GM12878 (cell line): ENCODE data around the gene TLCD5. TPM values are rescaled to one million over a fixed set of nuclear protein-coding genes. Genes with fewer than 3 reads are reported as not detected.

Source experiments
- ATAC-seq: fragments of 200-7000 bp; cut with Tn5 transposase; 3 replicates; pipeline ENCODE4 v1.9.1; 2020; ENCODE audit warnings: mild to moderate bottlenecking, moderate library complexity
- BruUV-seq: library from RNA; stranded (reverse); fragments of 400-500 nt; replicated peaks from 2 replicates; lab custom pipeline; 2021; lab: Mats Ljungman, UMichigan
- CTCF ChIA-PET: fragments of 300-600 bp; sonication (Branson Sonifier 250); formaldehyde crosslinking; extraction: SDS; loops from one replicate; lab custom pipeline; 2021; ENCODE audit warnings: inconsistent platforms; lab: Yijun Ruan, JAX
- POLR2A ChIA-PET: fragments of 350-600 bp; formaldehyde crosslinking; extraction: SDS; loops from one replicate; lab custom pipeline; 2021; ENCODE audit warnings: inconsistent platforms; lab: Charles Lee
- RAD21 ChIA-PET: fragments of 300-600 bp; sonication (Branson Sonifier 250); formaldehyde crosslinking; loops from one replicate; lab custom pipeline; 2023; ENCODE audit warnings: antibody characterized with exemption; ENCODE audit not compliant: unreplicated experiment; lab: Charles Lee
- SMC1A ChIA-PET: fragments of 300-600 bp; sonication (Branson Sonifier 250); formaldehyde crosslinking; loops from one replicate; lab custom pipeline; 2023; ENCODE audit not compliant: unreplicated experiment, uncharacterized antibody; lab: Charles Lee
- DNase-seq: peaks from one replicate; pipeline ENCODE4 v3.0.0-alpha.2; 2011; ENCODE audit warnings: low read depth, low spot score
- FAIRE-seq: peaks from 3 replicates; lab custom pipeline; 2011; peaks lifted over from hg19 to GRCh38; lab: Jason Lieb, UNC
- H2AFZ ChIP-seq: 2 replicates; pipeline ENCODE4 v1.6.0; 2011; ENCODE audit warnings: low read depth, low read length, control low read depth; ENCODE audit not compliant: control insufficient read depth
- H3K27ac ChIP-seq: 2 replicates; pipeline ENCODE4 v1.5.1; 2011; ENCODE audit warnings: control low read depth; ENCODE audit not compliant: control insufficient read depth, insufficient read depth
- H3K27me3 ChIP-seq, 2 experiments: replicated peaks in 1 of 2; 2 replicates each; pipeline versions ENCODE4 v1.6.0 to v1.6.1; 2011; ENCODE audit warnings: low read length in 1 of 2; ENCODE audit not compliant: control insufficient read depth in 2 of 2, insufficient read depth in 2 of 2
- H3K36me3 ChIP-seq, 2 experiments: 2 replicates each; pipeline ENCODE4 v1.5.1; 2011; ENCODE audit warnings: low read length in 1 of 2; ENCODE audit not compliant: control insufficient read depth in 2 of 2, insufficient read depth in 2 of 2
- H3K4me1 ChIP-seq: 2 replicates; pipeline ENCODE4 v1.6.1; 2011; ENCODE audit warnings: mild to moderate bottlenecking, low read length, moderate library complexity, mixed read lengths; ENCODE audit not compliant: control insufficient read depth, insufficient read depth
- H3K4me2 ChIP-seq: 2 replicates; pipeline ENCODE4 v1.6.0; 2011; ENCODE audit warnings: control low read depth; ENCODE audit not compliant: control insufficient read depth, insufficient read depth
- H3K4me3 ChIP-seq: fragments of 200-600 bp; sonication (generic); 2 replicates; pipeline ENCODE4 v1.5.1; 2016
- H3K79me2 ChIP-seq: 2 replicates; pipeline ENCODE4 v1.6.0; 2011; ENCODE audit warnings: low read length; ENCODE audit not compliant: control insufficient read depth, insufficient read depth
- H3K9ac ChIP-seq: 2 replicates; pipeline ENCODE4 v1.8.0; 2011; ENCODE audit warnings: low read length, control low read depth, mixed read lengths; ENCODE audit not compliant: control insufficient read depth, insufficient read depth
- H3K9me3 ChIP-seq: replicated peaks from 3 replicates; pipeline ENCODE4 v1.5.1; 2011; ENCODE audit warnings: mild to moderate bottlenecking, low read length; ENCODE audit not compliant: control insufficient read depth, insufficient read depth
- H4K20me1 ChIP-seq: 2 replicates; pipeline ENCODE4 v1.6.0; 2011; ENCODE audit not compliant: control insufficient read depth, insufficient read depth
- ASH2L ChIP-seq: fragments of 300-600, 200-600 bp; sonication (generic); IDR thresholded peaks from 2 replicates; pipeline ENCODE4 v1.6.1; 2017; ENCODE audit warnings: low read depth, mild to moderate bottlenecking, borderline replicate concordance
- CUX1 ChIP-seq: IDR thresholded peaks from 2 replicates; pipeline ENCODE4 v1.6.1; 2012; ENCODE audit warnings: improper control_type of control experiment, low read depth, low read length; ENCODE audit not compliant: insufficient replicate concordance
- IKZF1 ChIP-seq: fragments of 450-650 bp; conservative IDR thresholded peaks from 2 replicates; pipeline ENCODE4 v1.6.1; 2017; ENCODE audit warnings: antibody characterized with exemption, mild to moderate bottlenecking
- KAT2A ChIP-seq: conservative IDR thresholded peaks from 2 replicates; pipeline ENCODE4 v1.6.1; 2011; ENCODE audit warnings: low read depth, low read length; ENCODE audit not compliant: control insufficient read depth
- KDM1A ChIP-seq: fragments of 200-600 bp; sonication (generic); IDR thresholded peaks from 2 replicates; pipeline ENCODE4 v1.6.1; 2016; ENCODE audit warnings: borderline replicate concordance
- MYB ChIP-seq: fragments of 150-350 bp; IDR thresholded peaks from 2 replicates; pipeline ENCODE4 v1.6.1; 2014; ENCODE audit warnings: mild to moderate bottlenecking, low read depth, low read length, borderline replicate concordance
- NFIC ChIP-seq: IDR thresholded peaks from 2 replicates; pipeline ENCODE4 v1.6.1; 2012; ENCODE audit warnings: low read depth, mild to moderate bottlenecking, inconsistent platforms, low read length, moderate library complexity
- NFYB ChIP-seq: IDR thresholded peaks from 2 replicates; pipeline ENCODE4 v1.6.1; 2011; ENCODE audit warnings: low read depth, mild to moderate bottlenecking, low read length, improper control_type of control experiment, moderate library complexity; ENCODE audit not compliant: insufficient read depth
- RFX5 ChIP-seq: IDR thresholded peaks from 2 replicates; pipeline ENCODE4 v1.6.1; 2011; ENCODE audit warnings: low read depth, low read length, improper control_type of control experiment
- RUNX3 ChIP-seq: IDR thresholded peaks from 2 replicates; pipeline ENCODE4 v1.6.1; 2012; ENCODE audit warnings: low read length, inconsistent platforms
- ZBTB40 ChIP-seq: fragments of 450-650 bp; IDR thresholded peaks from 2 replicates; pipeline ENCODE4 v1.6.1; 2016; ENCODE audit warnings: mild to moderate bottlenecking, moderate library complexity, borderline replicate concordance
- WGBS: methylation state at CpG from one replicate; pipeline ENCODE4 v1.1.6; 2016; ENCODE audit warnings: low lambda C conversion rate; ENCODE audit not compliant: insufficient replicate concordance, insufficient coverage; ENCODE audit errors: missing lambda C conversion rate; 5-methylcytosine and 5-hydroxymethylcytosine counted together
- in situ Hi-C: fragments of 300-500 bp; cut with MboI; formaldehyde crosslinking; loops from 9 replicates; pipeline ENCODE4 v1.14.3; 2018; ENCODE audit warnings: mixed read lengths
- intact Hi-C: fragments of 100-400 bp; cut with micrococcal nuclease; formaldehyde crosslinking; loops from one replicate; pipeline ENCODE4 v1.14.2; 2022; ENCODE audit not compliant: unreplicated experiment
- polyA plus RNA-seq, 11 experiments: library from polyadenylated mRNA; depleted of rRNA in 4 of 11; unstranded in 6 of 11; stranded (reverse) in 5 of 11; fragments of >200 nt; fragmentation: Nextera tagmentation in 4 of 11; fragmentation: Illumina TruSeq in 1 of 11; extraction: Ambion mirVana in 4 of 11; extraction: Trizol in 1 of 11; gene quantifications; 1 replicate in 1 of 11; 2 replicates in 10 of 11; pipeline versions ENCODE4 v1.2.1 to v1.2.3, GENCODE V29; 2011 to 2016; ENCODE audit warnings: inconsistent platforms in 2 of 11, missing spikeins in 2 of 11, low read depth in 1 of 11
- total RNA-seq, 4 experiments: library from RNA; depleted of rRNA in 3 of 4; stranded (reverse); fragments of >200 nt in 3 of 4; fragmentation: Illumina TruSeq in 1 of 4; extraction: Trizol in 1 of 4; gene quantifications; 2 replicates each; pipeline versions ENCODE4 v1.2.1 to v1.2.3, GENCODE V29; 2013 to 2021
- TF ChIP-seq, protein P1 (sequence below): IDR thresholded peaks from 2 replicates; pipeline ENCODE4 v1.6.1; 2011; ENCODE audit warnings: mild to moderate bottlenecking, low read depth, low read length, moderate library complexity; ENCODE audit not compliant: insufficient replicate concordance

The TLCD5 gene
- total and polyA plus RNA-seq, 10 of the 15 experiments (the other 5 are each of a cell fraction or from before 2014, with no cell fraction given) = 2.4 to 13.3 (median 3.2) TPM

- CTCF ChIA-PET = interaction anchor here (0.6 to 19.8 kb wide), 3 partner anchors 9 to 236 kb away, joined by 3 to 783 read pairs (median 4); partner anchors contain the start of gene POU2F3
- Histone ChIP-seq H3K4me2 (no peak overlapping the region), H2AFZ (no peak overlapping the region), H3K9me3 (no peaks in the 10 kb centered on the region; the same call in 2 of the 3 replicates), H3K27me3 (no peaks in the 10 kb centered on the region; a peak in 1 of 4 replicates), H3K4me3 (no peak overlapping the region), H4K20me1 (no peaks in the 10 kb centered on the region; the same call in 1 of the 2 replicates), H3K79me2 (no peaks in the 10 kb centered on the region), H3K9ac (no peak overlapping the region), H3K27ac (no peak overlapping the region), H3K4me1 (no peaks in the 10 kb centered on the region), H3K36me3 (no peaks in the 10 kb centered on the region)
- 53% methylated on average over 5 of the region's 5 CpGs for WGBS
- POLR2A ChIA-PET = no interaction called here
- SMC1A ChIA-PET = interaction anchor here (1.6 to 13.1 kb wide), 3 partner anchors 10 to 59 kb away, joined by 5 to 372 read pairs (median 176); partner anchors contain the start of gene POU2F3
- BruUV-seq = no TSS peak
- intact Hi-C loops (no loop called here), in situ Hi-C loops (no loop called here)
- DNase-seq (no peak), FAIRE-seq (no peak), ATAC-seq (no peak)
- RAD21 ChIA-PET = no interaction called here
- TF ChIP-seq NFYB (no peak), NFIC (no peak), MYB (no peak), KDM1A (no peak), KAT2A (no peak), RUNX3 (no peak), ZBTB40 (no peak), ASH2L (no peak), RFX5 (no peak), IKZF1 (no peak), CUX1 (no peak)
- TF ChIP-seq, protein P1, sequence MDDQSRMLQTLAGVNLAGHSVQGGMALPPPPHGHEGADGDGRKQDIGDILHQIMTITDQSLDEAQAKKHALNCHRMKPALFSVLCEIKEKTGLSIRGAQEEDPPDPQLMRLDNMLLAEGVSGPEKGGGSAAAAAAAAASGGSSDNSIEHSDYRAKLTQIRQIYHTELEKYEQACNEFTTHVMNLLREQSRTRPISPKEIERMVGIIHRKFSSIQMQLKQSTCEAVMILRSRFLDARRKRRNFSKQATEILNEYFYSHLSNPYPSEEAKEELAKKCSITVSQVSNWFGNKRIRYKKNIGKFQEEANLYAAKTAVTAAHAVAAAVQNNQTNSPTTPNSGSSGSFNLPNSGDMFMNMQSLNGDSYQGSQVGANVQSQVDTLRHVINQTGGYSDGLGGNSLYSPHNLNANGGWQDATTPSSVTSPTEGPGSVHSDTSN = no peak
Observed at GRCh38 chr11:120293038-120293800, 31.9 kb upstream of the TLCD5 start.
